NCI-H1930 (cell line): ENCODE measurements around the gene TAF6.

Experiments used
- DNase-seq, 2 experiments: peaks; one replicate each; lab custom pipeline; 2025; lab: John Stamatoyannopoulos, UW

TAF6 gene

GRCh38 chr7:100071018-100071723 is 48.0 kb downstream of the TAF6 start:
- DNase-seq = no peak

GRCh38 chr7:100069991-100070390 is 49.2 kb downstream of the TAF6 start:
- no peak for DNase-seq

- no peak for DNase-seq
Observed at GRCh38 chr7:100066953-100067352, 52.2 kb downstream of the TAF6 start.

GRCh38 chr7:100065452-100066186 is 53.5 kb downstream of the TAF6 start:
- no peak for DNase-seq

GRCh38 chr7:100064162-100064561 is 55.0 kb downstream of the TAF6 start:
- DNase-seq = no peak

- no peak for DNase-seq
Observed at GRCh38 chr7:100063376-100063775, 55.8 kb downstream of the TAF6 start.

GRCh38 chr7:100061518-100062193 is 57.5 kb downstream of the TAF6 start:
- DNase-seq = no peak

- no peak for DNase-seq
Observed at GRCh38 chr7:100059251-100059739, 59.9 kb downstream of the TAF6 start.
